ENCODE measurements around the gene S100A16.

The S100A16 gene

GRCh38 chr1:153636312-153636711 is 23.4 kb upstream of the S100A16 start:
- no peak for DNase-seq (ENCODE audit: low read depth)

GRCh38 chr1:153635872-153636271 is 22.9 kb upstream of the S100A16 start:
- DNase-seq (ENCODE audit: low read depth) = no peak

DNA sequence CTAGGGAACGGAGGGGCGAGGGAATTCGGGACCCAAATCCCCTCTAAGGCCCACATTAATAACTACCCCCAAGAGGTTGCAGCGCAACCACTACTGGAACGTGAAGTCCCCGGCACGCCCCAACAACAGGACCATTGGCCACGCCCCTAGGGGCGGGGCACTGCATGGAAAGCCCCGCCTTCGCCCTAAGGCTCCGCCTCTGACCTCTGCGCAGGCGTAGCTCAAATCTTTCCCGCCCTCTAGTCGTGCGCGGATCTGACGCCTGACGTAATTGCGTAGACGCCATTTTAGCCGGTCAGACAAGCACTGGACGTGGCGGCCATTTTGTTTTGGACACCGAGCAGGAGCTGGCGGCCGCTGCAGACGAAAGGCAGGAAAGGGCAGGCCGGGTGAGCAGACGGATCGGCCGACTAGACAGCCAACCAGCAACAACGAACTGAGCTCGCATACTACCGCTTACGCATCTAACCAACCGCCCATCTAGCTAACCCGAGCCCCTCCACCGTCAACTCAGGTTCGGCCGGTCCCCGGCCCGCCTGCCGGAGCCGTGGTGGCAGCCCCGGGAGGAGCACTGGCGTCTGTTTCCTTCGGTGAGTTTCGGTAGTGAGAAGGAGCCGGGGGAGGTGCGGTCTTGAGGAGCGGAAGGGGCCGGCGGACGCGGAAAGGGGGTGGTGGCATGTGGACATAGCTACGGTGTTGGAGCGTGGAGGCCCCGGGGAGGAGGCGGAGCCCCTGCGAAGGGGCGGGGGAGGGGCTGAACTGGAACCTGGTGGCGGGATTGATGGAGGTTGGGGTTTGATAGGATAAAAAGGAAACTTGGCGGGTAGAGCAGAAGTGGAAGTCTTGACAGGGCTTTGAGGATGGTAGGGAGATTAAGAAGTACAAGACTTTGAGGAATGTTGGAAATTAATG is 21.1 kb upstream of the S100A16 start, which contains the start of gene CHTOP:
Gene CHTOP (plus strand): TSS at position 313 of the 912 bp plus-strand sequence. CDS start 2,523 bp downstream, outside the sequence.
- peak; percentile 96 for DNase-seq (ENCODE audit: low read depth)

DNA sequence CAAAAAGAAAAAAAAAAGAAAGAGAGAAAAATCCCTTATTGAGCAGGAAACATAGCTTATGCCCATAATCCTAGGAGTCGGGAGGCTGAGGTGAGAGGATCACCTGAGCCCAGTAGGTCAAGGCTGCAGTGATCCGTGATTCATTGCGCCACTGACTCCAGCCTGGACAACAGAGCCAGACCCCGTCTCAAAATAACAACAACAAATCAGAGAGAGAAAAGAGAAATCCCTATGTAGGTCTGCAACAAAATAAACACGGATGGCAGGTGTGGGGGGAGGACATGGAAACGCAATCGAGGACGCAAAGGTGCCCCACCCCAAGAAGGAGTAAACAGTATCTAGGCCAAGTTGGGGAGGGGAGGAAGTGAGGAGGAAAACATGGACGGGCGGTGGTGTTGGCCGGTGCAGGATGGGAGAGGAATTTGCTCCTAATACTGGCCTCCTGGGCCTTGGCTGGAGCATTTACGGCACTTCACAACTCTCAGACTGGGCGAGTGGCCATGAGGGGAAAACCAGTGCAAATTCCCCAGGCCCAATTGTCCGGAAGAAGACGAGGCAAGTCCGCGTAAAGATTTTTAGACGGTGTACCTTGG is 20.3 kb upstream of the S100A16 start:
- DNase-seq (ENCODE audit: low read depth) = no peak

GRCh38 chr1:153631047-153632022 is 18.4 kb upstream of the S100A16 start:
- no peak for DNase-seq (ENCODE audit: low read depth)

DNA sequence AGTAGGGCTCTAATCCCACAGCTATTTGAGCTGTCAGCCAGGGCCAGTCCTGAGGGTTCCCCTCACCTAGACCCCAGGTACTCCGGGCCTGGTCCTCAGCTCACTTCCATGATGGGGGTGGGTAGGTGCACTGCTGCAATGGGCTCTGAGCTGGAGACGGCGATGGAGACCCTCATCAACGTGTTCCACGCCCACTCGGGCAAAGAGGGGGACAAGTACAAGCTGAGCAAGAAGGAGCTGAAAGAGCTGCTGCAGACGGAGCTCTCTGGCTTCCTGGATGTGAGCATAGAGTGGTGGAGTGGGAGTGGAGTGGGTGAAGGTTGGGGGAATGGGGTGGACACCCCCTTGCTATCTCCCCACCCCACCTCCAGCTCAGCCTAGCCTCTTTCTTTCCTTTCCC is 17.4 kb upstream of the S100A16 start:
- no peak for DNase-seq (ENCODE audit: low read depth)

DNA sequence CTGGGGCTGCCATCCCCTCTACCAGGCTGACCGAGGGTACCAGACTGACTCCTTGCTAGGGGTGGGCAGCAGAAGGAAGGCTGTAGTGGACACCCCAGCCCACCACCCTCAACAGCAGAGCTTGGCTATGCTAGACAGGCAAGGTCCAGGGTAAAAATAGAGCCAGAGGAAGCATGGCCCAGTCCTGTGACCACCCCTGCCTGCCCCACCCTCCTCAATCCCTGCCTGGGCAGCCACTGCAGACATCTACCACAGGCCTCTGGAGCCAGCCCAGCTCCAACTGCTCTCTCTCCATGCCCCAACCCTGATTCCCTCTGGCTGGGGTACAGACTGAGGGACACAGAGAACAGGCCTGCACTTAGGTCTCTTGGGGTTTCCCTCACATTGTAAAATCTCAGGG is 17.0 kb upstream of the S100A16 start:
- no peak for DNase-seq (ENCODE audit: low read depth)

- DNase-seq (ENCODE audit: low read depth) = no peak
Observed at GRCh38 chr1:153629343-153629665, 16.4 kb upstream of the S100A16 start.

- no peak for DNase-seq (ENCODE audit: low read depth)
Observed at GRCh38 chr1:153628638-153629342, 15.9 kb upstream of the S100A16 start.

DNA sequence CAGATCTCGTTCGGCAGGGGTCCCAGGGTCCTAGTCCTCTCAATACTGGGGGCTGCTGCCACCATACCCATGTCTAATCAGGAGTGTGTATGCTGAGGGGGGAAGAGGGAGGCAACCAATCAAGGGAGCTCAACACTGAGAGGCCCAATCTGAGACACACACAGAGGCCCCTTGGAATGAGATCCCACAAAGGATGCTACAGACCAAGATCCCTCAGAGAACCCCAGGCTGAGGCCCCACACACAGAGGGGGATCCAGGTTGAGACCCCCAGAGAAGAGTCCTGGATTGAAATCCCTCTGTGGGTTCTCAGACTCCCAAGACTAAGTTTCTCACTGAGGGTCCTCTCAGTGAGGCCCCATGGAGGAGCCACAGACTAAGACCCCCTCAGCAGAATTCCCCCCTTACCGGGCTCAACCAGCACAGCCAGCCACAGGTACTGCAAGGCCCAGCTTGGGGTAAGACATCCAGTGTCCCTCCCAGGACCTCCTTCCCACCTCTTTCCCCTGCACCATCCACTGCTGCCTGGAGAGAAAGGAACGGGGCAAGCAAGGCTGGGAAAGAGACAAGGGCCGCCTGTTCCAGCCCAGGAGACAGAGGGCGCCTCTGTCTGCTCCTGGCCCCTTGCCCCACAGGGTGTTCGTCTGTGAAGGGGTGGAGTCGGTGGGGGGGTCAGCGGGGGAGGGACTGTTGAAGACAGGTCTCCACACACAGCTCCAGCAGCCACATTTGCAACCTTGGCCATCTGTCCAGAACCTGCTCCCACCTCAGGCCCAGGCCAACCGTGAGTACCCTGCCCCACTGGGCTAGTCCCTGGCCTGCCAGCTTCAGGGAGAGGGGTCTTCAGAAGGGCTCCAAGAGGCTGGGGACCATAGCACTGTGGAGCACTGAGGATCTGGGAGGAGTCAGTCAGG is 15.0 kb upstream of the S100A16 start, which contains the start of gene S100A1:
Gene S100A1 (plus strand): TSS at position 720 of the 912 bp plus-strand sequence. CDS start 2,088 bp downstream, outside the sequence.
- no peak for DNase-seq (ENCODE audit: low read depth)

DNA sequence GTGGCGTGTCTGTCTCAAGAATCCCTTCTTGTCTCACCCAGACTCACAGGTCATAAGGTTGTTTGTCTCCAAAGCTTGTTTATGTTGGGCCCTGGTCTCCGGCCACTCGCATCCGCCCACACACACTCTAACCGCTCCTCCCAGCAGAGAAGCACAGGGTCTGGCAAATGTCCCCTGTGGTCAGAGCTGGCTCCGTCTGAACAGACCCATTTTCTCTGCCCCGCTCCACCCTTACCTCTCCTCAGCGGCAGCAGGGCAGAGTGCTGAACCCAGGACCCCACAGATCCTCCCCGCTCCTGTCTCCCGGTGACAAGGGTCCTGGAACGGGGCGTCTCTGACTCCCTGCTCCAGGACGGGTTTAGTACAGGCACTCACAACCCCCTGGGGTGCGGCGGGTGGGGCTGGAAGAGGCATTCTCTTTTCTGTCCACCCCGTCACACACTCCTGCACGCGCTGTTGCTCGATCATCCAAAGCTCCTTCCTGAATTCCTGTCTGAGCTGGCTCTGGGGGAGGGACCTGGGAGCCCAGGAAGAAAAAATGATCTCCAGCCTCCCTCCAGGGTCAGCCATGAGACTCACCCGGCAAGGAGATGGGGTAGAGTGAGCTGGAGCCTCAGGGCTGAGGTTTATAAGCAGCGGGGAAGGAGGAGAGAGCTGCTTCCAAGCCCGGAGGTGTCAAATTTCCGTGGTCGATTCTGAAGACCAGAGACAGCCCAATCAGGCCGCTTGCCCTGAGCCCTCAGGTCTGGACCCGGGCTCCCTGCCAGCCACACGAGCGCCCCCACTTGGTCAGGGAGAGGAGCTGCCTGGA is 14.2 kb upstream of the S100A16 start, which contains the start of gene S100A13:
Gene S100A13 (minus strand): TSS at position 602 of the 811 bp plus-strand sequence. CDS start 1,033 bp downstream, outside the sequence.
- no peak for DNase-seq (ENCODE audit: low read depth)

- no peak for DNase-seq (ENCODE audit: low read depth)
Observed at GRCh38 chr1:153626477-153626903, 13.6 kb upstream of the S100A16 start.

DNA sequence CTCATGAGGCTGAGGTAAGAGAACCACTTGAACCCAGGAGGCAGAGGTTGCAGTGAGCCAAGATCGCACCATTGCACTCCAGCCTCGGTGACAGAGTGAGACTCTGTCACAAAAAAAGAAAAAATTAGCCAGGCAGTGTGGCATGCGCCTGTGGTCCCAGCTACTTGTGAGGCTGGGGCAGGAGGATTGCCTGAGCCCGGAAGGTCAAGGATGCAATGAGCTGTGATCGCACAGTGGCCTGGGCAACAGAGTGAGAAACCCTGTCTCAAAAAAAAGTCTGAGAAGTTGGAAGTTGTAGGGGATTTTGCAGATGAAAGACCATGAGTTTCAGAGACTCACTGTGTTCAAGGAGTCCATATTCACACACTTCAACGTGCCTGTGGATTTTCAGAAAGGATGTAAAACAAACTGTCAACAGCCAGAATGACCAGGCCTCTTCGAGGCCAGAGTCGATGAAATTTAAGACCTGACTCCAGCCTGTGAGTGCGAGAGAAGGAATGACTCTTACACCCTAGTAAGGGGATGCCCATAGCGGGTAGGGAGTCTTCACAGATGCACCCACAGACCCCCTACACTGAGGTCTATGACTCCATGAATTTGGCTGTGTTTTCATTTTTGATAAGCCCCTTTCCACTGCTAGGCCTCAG is 12.2 kb upstream of the S100A16 start:
- DNase-seq (ENCODE audit: low read depth) = no peak

- DNase-seq (ENCODE audit: low read depth) = no peak
Observed at GRCh38 chr1:153623101-153623500, 10.2 kb upstream of the S100A16 start.

- DNase-seq (ENCODE audit: low read depth) = no peak
Observed at GRCh38 chr1:153619171-153619570, 6.2 kb upstream of the S100A16 start.

DNA sequence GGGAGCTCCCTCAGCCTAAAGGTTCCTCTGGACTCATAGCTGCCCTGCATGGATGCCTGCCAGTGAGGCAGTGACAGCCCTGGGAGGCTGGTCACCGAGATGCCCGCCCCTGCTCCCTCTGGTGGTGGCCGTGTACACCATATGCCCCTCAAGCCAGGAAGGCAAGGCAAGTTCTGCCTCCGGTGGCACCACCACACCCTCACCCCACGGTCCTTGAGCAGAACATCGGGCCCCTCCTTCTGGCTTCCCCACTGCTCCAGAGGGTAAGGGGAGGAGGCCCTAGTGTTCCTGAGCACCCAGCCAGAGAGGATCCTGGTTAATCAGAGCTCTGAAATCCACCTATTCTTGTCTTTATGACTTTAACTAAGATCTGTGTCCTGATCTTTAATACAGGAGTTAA is 4.7 kb upstream of the S100A16 start:
- no peak for DNase-seq (ENCODE audit: low read depth)

DNA sequence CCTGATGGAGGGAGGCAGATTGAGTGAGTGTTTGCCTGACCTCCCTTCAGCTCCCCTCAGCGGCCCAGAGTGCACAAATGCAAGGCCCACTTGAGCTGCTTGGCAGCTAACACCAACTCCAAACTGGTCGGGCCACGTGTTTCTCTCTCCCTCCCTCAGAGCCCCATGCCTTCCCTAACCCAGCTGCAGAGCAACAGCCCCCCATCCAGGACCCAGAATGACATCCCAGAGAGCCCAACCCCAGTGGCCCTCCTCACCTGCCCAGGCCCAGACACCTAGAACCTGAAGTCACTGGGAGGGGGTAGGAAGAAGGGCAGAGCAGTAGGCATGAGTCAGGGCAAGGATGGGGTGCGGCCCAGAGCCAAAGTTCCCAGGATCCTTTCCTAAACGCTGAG is 4.0 kb upstream of the S100A16 start:
- DNase-seq (ENCODE audit: low read depth) = no peak

GRCh38 chr1:153616144-153616916 is 3.4 kb upstream of the S100A16 start, which contains the start of gene S100A14:
TSS of gene S100A14 (minus strand) at chr1:153616325. CDS start at chr1:153615858, 467 bp downstream.
- DNase-seq (ENCODE audit: low read depth) = no peak

All from CMK (cell line).